OCI-LY3 (cell line): ENCODE results near the gene SH3BGRL.

ENCODE experiments used
- H2AFZ ChIP-seq: fragments of 200-600, 300-600 bp; shearing (Covaris generic); 2 replicates; pipeline ENCODE4 v1.6.0; 2014; ENCODE audit warnings: antibody characterized with exemption, low read depth, low read length
- H3K27ac ChIP-seq: fragments of 200-600, 300-600 bp; sonication (generic); 2 replicates; pipeline ENCODE4 v1.5.1; 2014; ENCODE audit warnings: mild to moderate bottlenecking, low read length, moderate library complexity, mixed read lengths
- H3K27me3 ChIP-seq: fragments of 200-600, 300-600 bp; sonication (generic); 2 replicates; pipeline ENCODE4 v1.6.1; 2014; ENCODE audit warnings: low read depth, low read length, mixed read lengths
- H3K36me3 ChIP-seq: fragments of 200-600, 300-600 bp; sonication (generic); replicated peaks from 2 replicates; pipeline ENCODE3; 2014; ENCODE audit warnings: low read depth, low read length, mixed read lengths
- H3K4me1 ChIP-seq: fragments of 300-600, 200-600 bp; sonication (generic); 2 replicates; pipeline ENCODE4 v1.6.1; 2014; ENCODE audit warnings: low read length, mixed read lengths
- H3K4me2 ChIP-seq: fragments of 200-600, 300-600 bp; sonication (generic); 2 replicates; pipeline ENCODE4 v1.6.1; 2014; ENCODE audit warnings: low read length, mixed read lengths
- H3K4me3 ChIP-seq: fragments of 300-600, 200-600 bp; sonication (generic); 2 replicates; pipeline ENCODE4 v1.5.1; 2014; ENCODE audit warnings: antibody characterized with exemption, mild to moderate bottlenecking, low read length, moderate library complexity
- H3K79me2 ChIP-seq: fragments of 300-600, 200-600 bp; shearing (Covaris generic); 2 replicates; pipeline ENCODE4 v1.6.1; 2014; ENCODE audit warnings: mild to moderate bottlenecking, low read length, mixed read lengths
- H3K9ac ChIP-seq: fragments of 300-600, 200-600 bp; shearing (Covaris generic); 2 replicates; pipeline ENCODE4 v1.6.0; 2014; ENCODE audit warnings: mild to moderate bottlenecking, low read length, moderate library complexity
- H3K9me3 ChIP-seq: fragments of 200-600, 300-600 bp; shearing (Covaris generic); 2 replicates; pipeline ENCODE4 v1.6.1; 2014; ENCODE audit warnings: low read length, mixed read lengths; ENCODE audit not compliant: insufficient read depth
- H4K20me1 ChIP-seq: fragments of 200-600, 300-600 bp; sonication (generic); 2 replicates; pipeline ENCODE4 v1.6.1; 2016; ENCODE audit warnings: low read length, mixed read lengths; ENCODE audit not compliant: insufficient read depth
- CTCF ChIP-seq: fragments of 200-600, 300-600 bp; sonication (generic); IDR thresholded peaks from 2 replicates; pipeline ENCODE4 v1.5.1; 2014; ENCODE audit warnings: antibody characterized with exemption, low read length, low read depth
- EZH2phosphoT487 ChIP-seq: fragments of 200-600 bp; shearing (Covaris generic); IDR thresholded peaks from 2 replicates; pipeline ENCODE4 v1.6.1; 2018; ENCODE audit warnings: antibody characterized with exemption, mixed run types, low read depth

Gene SH3BGRL

GRCh38 chrX:81237516-81237915 lies 35.6 kb downstream of the SH3BGRL start:
- Histone ChIP-seq H2AFZ (no peak overlapping the region), H3K79me2 (0 out of 2 replicates have a peak, but pooled peaks cover 3% of the 10 kb centered on the region), H3K27ac (no peak overlapping the region), H3K27me3 (no peaks in the 10 kb centered on the region), H3K36me3 (peaks cover 34% of the 10 kb centered on the region), H3K9ac (no peak overlapping the region), H4K20me1 (no peaks in the 10 kb centered on the region), H3K4me2 (no peak overlapping the region), H3K9me3 (no peaks in the 10 kb centered on the region), H3K4me1 (no peaks in the 10 kb centered on the region), H3K4me3 (no peak overlapping the region)
- TF ChIP-seq EZH2phosphoT487 (no peak), CTCF (no peak)

DNA sequence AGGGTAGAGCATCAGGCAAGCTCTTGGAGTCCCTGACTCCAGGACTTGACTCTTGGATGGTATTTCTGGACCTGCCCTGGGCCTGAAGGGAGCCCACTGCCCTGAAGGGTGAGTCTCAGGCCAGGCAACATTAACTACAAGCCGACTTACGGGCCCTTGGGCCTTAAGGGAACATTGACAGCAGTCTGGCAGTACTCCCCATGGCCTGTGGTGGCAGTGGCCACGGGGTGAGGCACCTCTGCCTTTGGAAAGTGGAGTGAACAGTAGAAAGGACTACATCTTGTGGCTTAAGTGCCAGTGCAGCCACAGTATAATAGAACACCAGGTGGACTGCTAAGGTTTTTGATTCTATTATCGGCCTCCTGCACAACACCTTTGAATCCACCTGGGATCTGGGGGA lies 36.3 kb downstream of the SH3BGRL start:
- no peak overlapping the region for H3K9ac ChIP-seq
- H4K20me1 ChIP-seq, result no peaks in the 10 kb centered on the region
- TF ChIP-seq CTCF (no peak), EZH2phosphoT487 (no peak)
- H3K36me3 ChIP-seq, result peaks cover 34% of the 10 kb centered on the region
- no peak overlapping the region for H3K27ac ChIP-seq
- no peaks in the 10 kb centered on the region for H3K27me3 ChIP-seq
- no peak overlapping the region for H3K4me2 ChIP-seq
- no peaks in the 10 kb centered on the region for H3K9me3 ChIP-seq
- 0 out of 2 replicates have a peak, but pooled peaks cover 3% of the 10 kb centered on the region for H3K79me2 ChIP-seq
- no peaks in the 10 kb centered on the region for H3K4me1 ChIP-seq
- H2AFZ ChIP-seq, result no peak overlapping the region
- no peak overlapping the region for H3K4me3 ChIP-seq

- H3K36me3 ChIP-seq, result peaks cover 30% of the 10 kb centered on the region
- H3K79me2 ChIP-seq, result no peaks in the 10 kb centered on the region
- no peak overlapping the region for H3K9ac ChIP-seq
- no peak overlapping the region for H3K27ac ChIP-seq
- no peaks in the 10 kb centered on the region for H4K20me1 ChIP-seq
- TF ChIP-seq CTCF (no peak), EZH2phosphoT487 (no peak)
- no peak overlapping the region for H2AFZ ChIP-seq
- H3K4me1 ChIP-seq, result no peaks in the 10 kb centered on the region
- no peak overlapping the region for H3K4me2 ChIP-seq
- no peaks in the 10 kb centered on the region for H3K27me3 ChIP-seq
- no peak overlapping the region for H3K4me3 ChIP-seq
- H3K9me3 ChIP-seq, result no peaks in the 10 kb centered on the region
Measured at GRCh38 chrX:81240701-81241331, 38.9 kb downstream of the SH3BGRL start.

GRCh38 chrX:81241753-81242152 lies 39.9 kb downstream of the SH3BGRL start:
- Histone ChIP-seq H3K79me2 (no peaks in the 10 kb centered on the region), H3K9ac (no peak overlapping the region), H3K36me3 (peaks cover 28% of the 10 kb centered on the region), H3K27me3 (no peaks in the 10 kb centered on the region), H3K4me3 (no peak overlapping the region), H3K27ac (no peak overlapping the region), H3K9me3 (no peaks in the 10 kb centered on the region), H2AFZ (no peak overlapping the region), H4K20me1 (peaks cover 2% of the 10 kb centered on the region; the same call in 1 of the 2 replicates), H3K4me2 (no peak overlapping the region), H3K4me1 (no peaks in the 10 kb centered on the region)
- no peak for TF ChIP-seq EZH2phosphoT487
- TF ChIP-seq CTCF, result no peak
